ENCODE data around the gene DZIP1L. TPM values are rescaled to one million over a fixed set of nuclear protein-coding genes. Genes with fewer than 3 reads are reported as not detected.

DZIP1L gene
- total and polyA plus RNA-seq, 2 donors (not counting 3 experiments of a cell fraction or from before 2014, with no cell fraction given) = 3.0 to 17.9 TPM

GRCh38 chr3:138066972-138067371 lies 48.4 kb downstream of the DZIP1L start:
- no peak overlapping the region for H2AFZ ChIP-seq (ENCODE audit: low read depth, low read length)
- FAIRE-seq (no peak), DNase-seq (ENCODE audit: low read depth, low spot score) (no peak)
- H3K27me3 ChIP-seq (ENCODE audit: control insufficient read depth in 2 of 2, insufficient read depth in 2 of 2, low read length in 2 of 2) = no peaks in the 10 kb centered on the region
- no peak overlapping the region for H3K4me2 ChIP-seq (ENCODE audit: insufficient read depth, low read length)
- H3K79me2 ChIP-seq (ENCODE audit: control insufficient read depth, insufficient read depth, low read length) = no peaks in the 10 kb centered on the region
- TF ChIP-seq POLR2AphosphoS5 (IDR thresholded peaks at IDR 0.05; ENCODE audit: insufficient read depth, low read depth, low read length) (no peak), POLR2A (IDR thresholded peaks at IDR 0.05; ENCODE audit: low read depth, low read length) (no peak), MAX (IDR thresholded peaks at IDR 0.05; ENCODE audit: insufficient read depth, insufficient read length) (no peak), EZH2 (IDR thresholded peaks at IDR 0.05; ENCODE audit: borderline replicate concordance, low read depth, low read length, severe bottlenecking) (no peak), JUN (IDR thresholded peaks at IDR 0.05; ENCODE audit: borderline replicate concordance, insufficient read depth, insufficient read length, low read depth) (no peak), FOS (IDR thresholded peaks at IDR 0.05; ENCODE audit: borderline replicate concordance, insufficient read depth, low read length) (no peak), GATA2 (IDR thresholded peaks at IDR 0.05; ENCODE audit: insufficient read depth, insufficient read length, low read depth, low read length) (no peak), CTCF (IDR thresholded peaks at IDR 0.05; ENCODE audit: extremely low read depth in 1 of 2, insufficient read depth in 1 of 2, low read depth in 1 of 2, low read length in 2 of 2) (no peak), MYC (IDR thresholded peaks at IDR 0.05; ENCODE audit: low read depth, low read length) (no peak)
- POLR2A ChIA-PET = no interaction called here
- CTCF ChIA-PET = interaction anchor here (1.6 to 5.5 kb wide), 3 partner anchors 49 to 52 kb away, joined by 4 to 69 read pairs (median 5); partner anchors contain the start of gene DZIP1L
- no TSS peak for BruUV-seq (replicated peaks)
- H3K9me1 ChIP-seq (replicated peaks; ENCODE audit: control insufficient read depth, extremely low read depth, insufficient read depth, low read length) = no peaks in the 10 kb centered on the region
- H3K9ac ChIP-seq (replicated peaks; ENCODE audit: extremely low read depth, insufficient read depth, low read length) = no peak overlapping the region
- H4K20me1 ChIP-seq (replicated peaks; ENCODE audit: control insufficient read depth, extremely low read depth, insufficient read depth, low read length) = no peaks in the 10 kb centered on the region
- dilution Hi-C loops (cut with MboI; ENCODE audit: extremely low pct_ligation_motif_present, low sequenced_read_pairs) (no loop called here), intact Hi-C loops (cut with micrococcal nuclease) (loop anchor here (5.0 kb wide), 2 partner anchors 105 to 350 kb away; partner anchors contain the start of gene DBR1)
- no peaks in the 10 kb centered on the region for H3K4me1 ChIP-seq (ENCODE audit: control insufficient read depth, extremely low read depth, insufficient read depth, low read length)
- no peaks in the 10 kb centered on the region for H3K36me3 ChIP-seq (ENCODE audit: control insufficient read depth in 2 of 2, extremely low read depth in 1 of 2, insufficient read depth in 2 of 2, low read length in 2 of 2)
- no peak overlapping the region for H3K27ac ChIP-seq (ENCODE audit: insufficient read depth, low read depth, low read length)
- no peaks in the 10 kb centered on the region for H3K9me3 ChIP-seq (replicated peaks; ENCODE audit: control insufficient read depth, insufficient read depth, low read length)
- no peak overlapping the region for H3K4me3 ChIP-seq (replicated peaks in 1 of 3; ENCODE audit: insufficient read depth in 1 of 3, low read depth in 1 of 3, low read length in 3 of 3)

All from endothelial cell of umbilical vein (primary cell).